ENCODE measurements around the gene ADAMTSL2.

DNA sequence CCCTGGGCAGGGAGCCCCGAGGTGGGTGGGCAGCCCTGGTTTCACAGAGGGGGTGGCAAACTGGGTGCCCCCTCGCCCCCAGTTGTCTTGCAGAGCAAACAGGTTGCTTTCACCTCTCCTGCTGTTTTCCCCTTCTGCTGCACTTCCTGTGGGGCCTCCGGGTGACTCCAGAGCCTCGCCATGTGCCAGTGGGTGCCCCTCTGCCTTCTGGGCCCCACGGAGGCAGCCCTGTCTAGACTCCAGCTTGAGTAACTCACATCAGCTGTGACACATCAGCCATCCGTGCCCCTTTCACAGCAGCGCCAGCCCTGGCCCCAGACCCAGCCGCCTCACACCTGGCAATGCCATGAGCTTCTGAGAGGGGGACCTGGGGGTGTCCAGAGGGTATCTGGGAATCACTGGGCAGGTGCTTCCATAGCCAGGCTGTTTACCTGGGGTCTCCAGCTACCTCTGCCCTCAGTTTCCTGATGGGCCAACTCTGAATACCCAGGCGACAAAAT, 36.9 kb downstream of the ADAMTSL2 start:
- TF ChIP-seq POLR2A (IDR thresholded peaks at IDR 0.05; ENCODE audit: low read depth, low read length) (no peak), TAF1 (IDR thresholded peaks at IDR 0.05; ENCODE audit: low read depth, low read length) (no peak), POU2F2 (IDR thresholded peaks at IDR 0.05; ENCODE audit: low read depth, low read length) (no peak), POLR2AphosphoS5 (IDR thresholded peaks at IDR 0.05; ENCODE audit: low read depth, low read length) (no peak), SPI1 (IDR thresholded peaks at IDR 0.05; ENCODE audit: low read depth, low read length) (no peak)
